ACC112 (cell line): Measurements from ENCODE around the gene SLC22A14.

Experiments used
- H2AFZ ChIP-seq: fragments of 200-600 bp; sonication (generic); one replicate; pipeline ENCODE4 v1.6.0; 2017; ENCODE audit warnings: antibody characterized with exemption, low read length; ENCODE audit not compliant: unreplicated experiment
- H3K27ac ChIP-seq: fragments of 200-600 bp; sonication (generic); 2 replicates; pipeline ENCODE4 v1.5.1; 2014; ENCODE audit warnings: low read depth, mild to moderate bottlenecking, antibody characterized with exemption, low read length, moderate library complexity
- H3K27me3 ChIP-seq: fragments of 200-600 bp; sonication (generic); 2 replicates; pipeline ENCODE4 v1.6.1; 2014; ENCODE audit warnings: mild to moderate bottlenecking, antibody characterized with exemption, low read length, moderate library complexity, mixed read lengths; ENCODE audit not compliant: insufficient read depth
- H3K36me3 ChIP-seq: fragments of 200-600 bp; sonication (generic); 2 replicates; pipeline ENCODE4 v1.6.1; 2016; ENCODE audit warnings: mild to moderate bottlenecking, antibody characterized with exemption, low read length, moderate library complexity, mixed read lengths; ENCODE audit not compliant: insufficient read depth
- H3K4me1 ChIP-seq: fragments of 200-600 bp; sonication (generic); one replicate; pipeline ENCODE4 v1.6.1; 2016; ENCODE audit warnings: low read length, mixed read lengths; ENCODE audit not compliant: insufficient read depth, unreplicated experiment, control insufficient read depth
- H3K4me3 ChIP-seq: fragments of 200-600 bp; sonication (generic); 2 replicates; pipeline ENCODE4 v1.5.1; 2014; ENCODE audit warnings: mild to moderate bottlenecking, low read depth, low read length
- H3K79me2 ChIP-seq: fragments of 200-600 bp; sonication (generic); one replicate; pipeline ENCODE4 v1.6.0; 2016; ENCODE audit warnings: low read length; ENCODE audit not compliant: control insufficient read depth, unreplicated experiment, insufficient read depth

The SLC22A14 gene

DNA sequence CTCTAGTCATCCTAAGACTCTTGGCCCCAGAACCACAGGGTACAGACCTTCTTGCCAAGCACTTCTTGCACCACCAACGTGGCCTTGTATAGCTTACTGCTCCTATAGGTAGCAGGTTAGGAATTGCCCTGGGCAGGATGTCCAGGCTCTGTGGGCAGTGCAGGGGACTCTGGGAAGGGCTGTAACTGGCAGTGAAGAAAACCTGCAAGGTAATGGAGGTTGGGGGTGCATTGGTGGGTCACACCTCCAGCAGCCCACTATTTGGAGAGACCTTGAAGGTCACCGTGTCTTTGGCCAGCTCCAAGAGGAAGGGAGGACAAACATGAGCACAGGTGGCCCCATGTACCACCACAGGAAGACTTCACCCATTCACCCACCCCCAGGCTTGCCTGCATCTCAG, 43.2 kb downstream of the SLC22A14 start:
- peaks cover 11% of the 10 kb centered on the region for H3K4me1 ChIP-seq
- H2AFZ ChIP-seq = no peak overlapping the region
- H3K4me3 ChIP-seq = no peak overlapping the region
- no peak overlapping the region for H3K27ac ChIP-seq
- no peaks in the 10 kb centered on the region for H3K36me3 ChIP-seq
- H3K27me3 ChIP-seq = peaks cover 3% of the 10 kb centered on the region; the same call in 1 of the 2 replicates
- H3K79me2 ChIP-seq = no peaks in the 10 kb centered on the region

DNA sequence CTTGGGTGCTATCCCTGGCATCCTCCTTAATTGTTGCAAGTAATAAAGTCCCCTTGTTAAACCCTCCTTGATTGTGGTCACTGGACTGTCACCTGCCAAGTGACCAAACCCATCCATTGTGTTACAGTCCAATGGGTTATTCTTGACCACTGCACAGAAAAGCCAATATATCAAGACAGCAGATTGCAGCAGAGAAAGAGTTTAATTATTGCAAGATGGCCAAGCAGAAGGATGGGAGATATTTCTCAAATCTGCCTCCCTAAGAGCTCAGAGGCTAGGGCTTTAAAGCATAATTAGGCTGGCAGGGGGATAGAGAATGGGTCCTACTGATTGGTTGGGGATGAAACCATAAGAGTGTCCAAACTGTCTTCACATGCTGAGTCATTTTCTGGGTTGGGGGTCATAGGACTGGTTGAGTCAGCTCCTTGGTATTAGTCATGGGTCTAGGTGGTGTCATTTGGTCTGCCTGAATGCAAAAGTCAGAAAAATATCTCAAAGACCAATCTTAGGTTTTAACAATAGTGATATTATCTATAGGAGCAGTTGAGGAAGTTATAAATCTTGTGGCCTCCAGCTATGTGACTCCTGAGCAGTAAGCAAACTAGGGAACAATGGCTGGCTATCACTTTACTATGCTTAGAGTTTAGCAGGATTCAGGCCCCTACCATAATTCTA, 45.4 kb downstream of the SLC22A14 start:
- H3K4me1 ChIP-seq = peaks cover 11% of the 10 kb centered on the region
- peaks cover 3% of the 10 kb centered on the region; the same call in 1 of the 2 replicates for H3K27me3 ChIP-seq
- H3K27ac ChIP-seq = peak overlapping the region; percentile 79
- H3K36me3 ChIP-seq = no peaks in the 10 kb centered on the region
- no peak overlapping the region for H3K4me3 ChIP-seq
- H2AFZ ChIP-seq = no peak overlapping the region
- no peaks in the 10 kb centered on the region for H3K79me2 ChIP-seq

DNA sequence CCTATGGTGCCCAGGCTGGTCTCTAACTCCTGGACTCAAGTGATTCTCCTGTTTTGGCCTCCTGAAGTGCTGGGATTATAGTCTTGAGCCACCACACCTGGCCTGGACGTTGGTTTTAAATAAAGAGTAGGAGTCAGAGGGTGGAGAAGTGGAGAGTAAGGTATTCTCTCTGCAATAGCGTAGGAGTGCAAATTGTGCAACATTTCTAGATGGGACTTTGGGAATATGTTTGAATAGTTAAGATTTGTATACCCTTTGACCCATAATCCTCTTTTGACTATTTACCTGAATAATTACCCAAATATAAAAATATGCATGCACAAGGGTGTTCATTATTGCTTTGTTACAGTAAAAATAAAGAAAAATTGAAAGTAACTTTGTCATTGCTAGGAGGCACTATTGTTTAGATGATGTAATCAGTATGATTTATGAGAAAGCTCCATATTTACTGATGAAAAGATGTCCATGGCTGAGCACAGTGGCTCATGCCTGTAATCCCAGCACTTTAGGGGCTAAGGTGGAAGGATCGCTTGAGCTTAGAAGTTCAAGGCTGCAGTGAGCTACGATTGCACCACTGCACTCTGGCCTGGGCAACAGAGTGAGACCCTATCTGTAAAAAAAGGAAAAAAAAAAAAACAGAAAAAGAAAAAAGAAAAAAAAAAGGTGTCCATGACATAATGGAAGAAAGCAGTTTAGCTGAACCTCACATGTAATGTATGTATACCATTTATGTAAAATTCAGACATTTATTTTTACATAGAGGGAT, 49.3 kb downstream of the SLC22A14 start:
- H3K79me2 ChIP-seq = no peaks in the 10 kb centered on the region
- no peak overlapping the region for H2AFZ ChIP-seq
- H3K36me3 ChIP-seq = no peaks in the 10 kb centered on the region
- H3K27me3 ChIP-seq = no peaks in the 10 kb centered on the region
- peaks cover 11% of the 10 kb centered on the region for H3K4me1 ChIP-seq
- no peak overlapping the region for H3K4me3 ChIP-seq
- no peak overlapping the region for H3K27ac ChIP-seq

DNA sequence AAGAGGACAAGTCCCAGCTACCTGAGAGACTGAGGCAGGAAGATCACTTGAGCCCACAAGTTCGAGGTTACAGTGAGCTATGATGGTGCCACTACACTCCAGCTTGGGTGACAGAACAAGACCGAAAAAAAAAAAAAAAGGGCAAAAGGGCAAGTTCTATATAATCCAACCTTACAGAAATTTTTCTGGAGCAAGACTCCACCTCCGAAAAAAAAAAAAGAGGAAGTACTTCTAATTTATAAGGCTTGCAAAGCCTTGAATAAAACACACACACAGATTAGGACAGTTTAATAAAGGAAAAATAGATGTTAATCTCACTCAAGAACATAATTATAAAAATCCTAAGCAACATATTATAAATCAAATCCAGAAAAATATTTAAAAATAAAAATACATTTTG, 50.1 kb downstream of the SLC22A14 start:
- Histone ChIP-seq H3K36me3 (no peaks in the 10 kb centered on the region), H3K27ac (no peak overlapping the region)

DNA sequence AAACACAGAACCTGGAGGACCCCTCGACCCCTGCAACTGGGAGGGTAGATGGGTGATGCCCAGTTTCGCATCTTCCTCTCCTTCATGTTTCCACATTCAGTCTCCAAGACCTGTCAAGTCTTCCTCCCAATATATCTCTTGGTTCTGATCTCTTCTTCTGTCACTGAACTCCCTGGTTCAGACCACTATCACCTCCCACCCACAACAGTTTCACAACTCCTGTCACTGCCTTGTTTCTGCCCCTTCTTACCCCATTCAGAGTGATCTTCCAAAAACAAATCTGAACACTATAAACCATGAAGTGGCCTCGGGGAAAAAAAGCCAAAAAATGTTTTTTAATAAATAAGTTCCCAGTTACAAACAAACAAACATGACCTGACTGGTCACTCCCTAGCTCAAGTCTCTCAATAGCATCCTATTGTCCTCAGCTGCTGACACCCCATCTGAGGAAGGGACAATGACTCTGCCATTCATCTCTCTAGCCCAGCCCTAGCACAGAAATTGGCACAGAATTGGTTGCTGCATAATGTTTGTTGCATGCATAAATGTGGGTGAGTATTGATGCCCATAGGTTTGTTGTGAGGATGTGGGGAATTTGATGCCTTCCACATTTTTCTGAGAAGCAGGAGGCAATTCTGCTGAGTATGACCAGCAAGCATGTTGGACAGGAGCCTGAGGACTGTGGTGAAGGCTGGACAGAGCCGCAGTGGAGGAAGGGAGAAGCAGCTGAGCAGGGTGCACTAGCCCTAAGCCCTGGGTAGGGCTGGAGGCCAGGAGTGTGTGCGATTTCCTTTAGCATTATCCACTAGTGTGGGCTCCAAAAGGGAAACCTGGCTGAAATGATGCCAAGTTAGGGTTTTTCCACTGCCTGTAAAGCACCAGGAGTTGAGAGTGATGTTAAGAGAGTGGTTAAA, 52.3 kb downstream of the SLC22A14 start:
- Histone ChIP-seq H3K79me2 (no peaks in the 10 kb centered on the region), H3K4me3 (no peak overlapping the region), H3K27me3 (no peaks in the 10 kb centered on the region), H3K27ac (no peak overlapping the region), H2AFZ (no peak overlapping the region), H3K4me1 (no peaks in the 10 kb centered on the region), H3K36me3 (no peaks in the 10 kb centered on the region)

More for the DNA sequence above, 50.1 kb downstream of the SLC22A14 start:
- no peak overlapping the region for H2AFZ ChIP-seq
- peaks cover 9% of the 10 kb centered on the region for H3K4me1 ChIP-seq
- no peaks in the 10 kb centered on the region for H3K27me3 ChIP-seq
- H3K79me2 ChIP-seq = no peaks in the 10 kb centered on the region
- no peak overlapping the region for H3K4me3 ChIP-seq

DNA sequence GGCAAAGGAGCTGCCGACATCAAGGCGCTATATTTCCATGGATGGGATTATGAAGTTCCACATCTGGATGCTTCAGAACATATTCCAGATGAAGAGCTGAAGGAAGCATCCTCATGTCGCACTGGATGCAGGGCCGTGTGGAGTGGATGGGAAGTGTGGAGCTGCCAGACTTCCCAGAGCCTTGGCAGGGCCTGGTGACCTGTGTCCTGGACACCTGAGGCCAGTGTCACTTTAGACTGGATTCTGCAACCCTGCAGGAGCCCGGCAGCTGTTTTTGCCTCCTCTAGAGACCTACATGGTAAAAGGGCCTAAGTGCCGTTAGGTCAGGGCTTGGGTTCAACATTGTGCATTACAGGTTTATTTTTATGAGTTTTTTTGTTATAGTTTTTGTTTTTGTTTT, 53.2 kb downstream of the SLC22A14 start:
- no peaks in the 10 kb centered on the region for H3K4me1 ChIP-seq
- H3K36me3 ChIP-seq = no peaks in the 10 kb centered on the region
- H2AFZ ChIP-seq = no peak overlapping the region

DNA sequence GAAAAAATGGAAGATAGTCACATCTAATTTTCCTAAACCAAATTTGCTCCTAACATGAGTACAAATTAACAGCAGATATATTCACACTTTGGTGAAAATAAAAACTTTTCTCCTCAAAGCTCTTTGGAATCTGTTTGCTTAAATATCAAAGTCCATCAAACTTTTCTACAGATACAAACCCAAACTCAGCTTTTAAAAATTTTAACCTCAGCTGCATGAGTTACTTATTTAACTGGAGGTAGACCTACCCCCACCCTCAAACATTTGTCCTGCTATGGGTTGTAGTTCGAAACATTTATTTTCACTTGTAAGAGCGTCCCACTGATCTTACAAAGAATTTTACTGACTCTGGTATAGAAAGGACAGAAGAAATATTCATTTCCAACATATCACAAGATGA, 55.6 kb downstream of the SLC22A14 start:
- H3K4me3 ChIP-seq = no peak overlapping the region
- no peaks in the 10 kb centered on the region for H3K27me3 ChIP-seq
- no peaks in the 10 kb centered on the region for H3K79me2 ChIP-seq
- no peaks in the 10 kb centered on the region for H3K4me1 ChIP-seq
- no peak overlapping the region for H3K27ac ChIP-seq
- H3K36me3 ChIP-seq = no peaks in the 10 kb centered on the region
- no peak overlapping the region for H2AFZ ChIP-seq

More for the DNA sequence above, 53.2 kb downstream of the SLC22A14 start:
- H3K79me2 ChIP-seq = no peaks in the 10 kb centered on the region
- no peaks in the 10 kb centered on the region for H3K27me3 ChIP-seq
- no peak overlapping the region for H3K4me3 ChIP-seq
- H3K27ac ChIP-seq = no peak overlapping the region

DNA sequence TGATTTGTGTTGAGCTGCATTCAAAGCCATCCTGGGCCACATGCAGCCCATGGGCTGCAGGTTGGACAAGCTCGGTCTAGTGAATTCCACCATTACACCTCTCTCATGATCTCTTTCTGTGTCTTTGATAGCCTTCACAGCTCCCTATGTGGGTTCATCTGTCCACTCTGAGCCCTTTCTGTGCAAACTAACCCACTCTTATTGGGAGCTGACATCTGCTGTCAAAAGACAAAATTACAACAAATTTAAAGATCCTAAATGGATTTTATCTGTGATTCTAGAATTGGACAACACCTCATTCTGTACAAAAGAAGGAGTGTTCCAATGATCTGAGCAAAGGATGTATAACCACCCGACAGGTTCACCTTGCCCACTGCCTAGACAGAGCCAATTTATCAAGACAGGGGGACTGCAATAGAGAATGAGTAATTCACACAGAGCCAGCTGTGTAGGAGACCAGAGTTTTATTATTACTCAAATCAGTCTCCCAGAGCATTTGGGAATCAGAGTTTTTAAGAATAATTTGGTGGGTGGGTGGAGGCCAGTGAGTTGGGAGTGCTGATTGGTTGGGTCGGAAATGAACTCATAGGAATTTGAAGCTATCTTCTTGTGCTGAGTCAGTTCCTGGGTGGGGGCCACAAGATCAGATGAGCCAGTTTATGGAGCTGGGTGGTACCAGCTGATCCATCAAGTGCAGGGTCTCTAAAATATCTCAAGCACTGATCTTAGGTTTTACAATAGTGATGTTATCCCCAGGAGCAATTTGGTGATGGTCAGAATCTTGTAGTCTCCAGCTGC, 61.9 kb downstream of the SLC22A14 start:
- peaks cover 18% of the 10 kb centered on the region for H3K4me1 ChIP-seq
- peaks cover 10% of the 10 kb centered on the region for H3K79me2 ChIP-seq
- no peaks in the 10 kb centered on the region for H3K27me3 ChIP-seq
- no peak overlapping the region for H3K27ac ChIP-seq
- H2AFZ ChIP-seq = no peak overlapping the region
- H3K36me3 ChIP-seq = no peaks in the 10 kb centered on the region
- H3K4me3 ChIP-seq = no peak overlapping the region

DNA sequence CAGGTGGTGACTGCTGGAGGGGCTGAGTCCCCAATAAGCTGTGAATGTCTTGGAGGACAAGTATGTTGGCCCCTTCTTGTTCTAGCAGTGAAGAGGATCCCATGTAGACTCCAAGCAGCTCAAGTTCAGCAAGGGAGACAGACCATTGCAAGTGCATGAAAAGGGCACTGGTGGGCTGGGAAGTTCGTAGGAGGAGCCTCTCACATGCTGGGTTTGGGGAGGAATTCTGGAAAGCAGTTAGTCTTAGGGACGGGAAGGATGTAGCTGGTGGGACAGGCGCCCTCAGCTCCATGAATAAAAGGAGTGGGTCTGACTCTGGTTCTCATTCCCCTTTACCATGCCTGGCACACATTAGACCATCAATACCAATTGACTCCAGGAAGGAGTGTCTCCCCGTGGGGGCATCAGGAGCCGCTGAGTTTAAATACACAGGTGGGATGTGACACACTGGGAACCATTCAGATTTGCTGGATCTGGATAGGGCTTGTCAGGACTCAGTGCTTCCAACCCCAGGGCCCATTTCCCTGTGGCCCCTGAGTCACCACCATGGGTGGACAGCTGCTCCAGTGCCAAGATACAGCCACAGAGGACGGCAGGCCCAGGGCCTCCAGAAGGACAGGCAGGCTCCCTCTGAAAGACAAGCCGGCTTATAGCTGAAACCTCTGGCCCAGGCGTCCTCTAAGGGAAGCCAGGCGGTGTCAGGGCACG, 63.9 kb downstream of the SLC22A14 start:
- no peak overlapping the region for H3K27ac ChIP-seq
- H2AFZ ChIP-seq = peak overlapping the region; percentile 57
- peak overlapping the region; percentile 78 for H3K4me3 ChIP-seq
- no peaks in the 10 kb centered on the region for H3K36me3 ChIP-seq
- peaks cover 17% of the 10 kb centered on the region for H3K79me2 ChIP-seq
- no peaks in the 10 kb centered on the region for H3K27me3 ChIP-seq
- H3K4me1 ChIP-seq = peaks cover 26% of the 10 kb centered on the region
